A673 (cell line): ENCODE data around the gene HACD2. TPM values are rescaled to one million over a fixed set of nuclear protein-coding genes. Genes with fewer than 3 reads are reported as not detected.
A peak's percentile ranks its signal among the peaks of the same experiment; 100 is the strongest.

Source experiments
- Bru-seq: library from RNA; stranded (reverse); fragments of 400-500 nt; gene quantifications from one replicate; lab custom pipeline; 2021; lab: Mats Ljungman, UMichigan
- BruChase-seq, 2 experiments: library from RNA; stranded (reverse); fragments of 400-500 nt; gene quantifications; one replicate each; lab custom pipeline; 2021; lab: Mats Ljungman, UMichigan
- BruUV-seq: library from RNA; stranded (reverse); fragments of 400-500 nt; replicated peaks from 2 replicates; lab custom pipeline; 2021; lab: Mats Ljungman, UMichigan
- CTCF ChIA-PET: fragments of 300-600 bp; sonication (Branson Sonifier 250); formaldehyde crosslinking; loops from one replicate; lab custom pipeline; 2022; ENCODE audit warnings: antibody characterized with exemption; lab: Charles Lee
- POLR2A ChIA-PET: fragments of 300-600 bp; sonication (Branson Sonifier 250); formaldehyde crosslinking; loops from one replicate; lab custom pipeline; 2022; ENCODE audit warnings: antibody characterized with exemption; ENCODE audit not compliant: low non-redundant PET; lab: Charles Lee
- DNase-seq: peaks from one replicate; pipeline ENCODE4 v3.0.0-alpha.2; 2015; ENCODE audit warnings: low spot score
- H3K27ac ChIP-seq: fragments of 200-600 bp; sonication (generic); 2 replicates; pipeline ENCODE4 v1.5.1; 2016; ENCODE audit warnings: mixed run types, low read depth, mild to moderate bottlenecking, mixed read lengths, antibody characterized with exemption, low read length; ENCODE audit not compliant: poor library complexity, severe bottlenecking
- H3K27me3 ChIP-seq: fragments of 200-600 bp; sonication (generic); replicated peaks from 2 replicates; pipeline ENCODE4 v1.6.1; 2017; ENCODE audit warnings: mixed run types, low read depth, mild to moderate bottlenecking, mixed read lengths, antibody characterized with exemption, low read length; ENCODE audit not compliant: insufficient read depth, poor library complexity
- H3K36me3 ChIP-seq: fragments of 200-600 bp; sonication (generic); 2 replicates; pipeline ENCODE4 v1.6.1; 2016; ENCODE audit warnings: mixed run types, mild to moderate bottlenecking, mixed read lengths, antibody characterized with exemption, low read length; ENCODE audit not compliant: insufficient read depth, poor library complexity, severe bottlenecking
- H3K4me1 ChIP-seq: fragments of 200-600 bp; sonication (generic); 2 replicates; pipeline ENCODE4 v1.6.1; 2017; ENCODE audit warnings: mixed run types, mild to moderate bottlenecking, mixed read lengths, antibody characterized with exemption, low read length; ENCODE audit not compliant: insufficient read depth, poor library complexity, severe bottlenecking
- H3K4me3 ChIP-seq: fragments of 200-600 bp; sonication (generic); 2 replicates; pipeline ENCODE4 v1.5.1; 2016; ENCODE audit warnings: low read depth, mixed run types, mild to moderate bottlenecking, mixed read lengths, low read length; ENCODE audit not compliant: poor library complexity, severe bottlenecking
- H3K9me3 ChIP-seq: fragments of 200-600 bp; sonication (generic); 2 replicates; pipeline ENCODE4 v1.6.1; 2016; ENCODE audit warnings: mixed run types, low read depth, mild to moderate bottlenecking, mixed read lengths, antibody characterized with exemption, low read length; ENCODE audit not compliant: poor library complexity, severe bottlenecking
- CTCF ChIP-seq: fragments of 300-800, 200-600 bp; sonication (generic); conservative IDR thresholded peaks from 2 replicates; pipeline ENCODE4 v1.5.1; 2017; ENCODE audit warnings: low read depth, mild to moderate bottlenecking, antibody characterized with exemption, low read length, moderate library complexity, mixed read lengths
- EZH2 ChIP-seq: fragments of 200-600 bp; sonication (generic); IDR thresholded peaks from 2 replicates; pipeline ENCODE4 v1.6.1; 2017; ENCODE audit warnings: borderline replicate concordance, low read depth, mild to moderate bottlenecking, mixed read lengths, antibody characterized with exemption, low read length; ENCODE audit not compliant: poor library complexity, severe bottlenecking
- intact Hi-C: fragments of 100-400 bp; cut with micrococcal nuclease; formaldehyde crosslinking; loops from one replicate; pipeline ENCODE4 v1.10.0; 2022; ENCODE audit not compliant: unreplicated experiment
- long read RNA-seq: library from polyadenylated mRNA; stranded (forward); transcript quantifications from one replicate; pipeline ENCODE4 v2.0.0, GENCODE V29; 2022
- total RNA-seq: library from RNA; stranded (reverse); gene quantifications from 2 replicates; pipeline ENCODE4 v1.2.3, GENCODE V29; 2021

HACD2 gene
- total RNA-seq (45.4 and 49.3 TPM in 2 replicates), Bru-seq, nascent RNA (percentile 80 among the genes with signal in this experiment), BruChase-seq, experiment 1, labeled RNA remaining after a 2-hour chase (percentile 79 among the genes with signal in this experiment), BruChase-seq, experiment 2, labeled RNA remaining after a 6-hour chase (percentile 85 among the genes with signal in this experiment)
- long read RNA-seq, full-length matches to known transcripts = 1 of 12 reads
- long read RNA-seq, partial matches to known transcripts = 3 of 12 reads
- long read RNA-seq, other reads (novel, unspliced or antisense) = 8 of 12 reads

- Histone ChIP-seq H3K36me3 (peaks cover 12% of the 10 kb centered on the region), H3K4me3 (peak within 1 kb of the TSS; percentile 90), H3K27me3 (no peaks in the 10 kb centered on the region), H3K27ac (peak within 1 kb of the TSS; percentile 95), H3K4me1 (peaks cover 21% of the 10 kb centered on the region), H3K9me3 (peaks cover 8% of the 10 kb centered on the region)
- peak; percentile 98 for DNase-seq
- intact Hi-C loops = no loop called here
- CTCF ChIA-PET = interaction anchor here (0.6 to 1.4 kb wide), 2 partner anchors 9 to 57 kb away, joined by 3 to 4 read pairs; no protein-coding TSS in a partner anchor
- POLR2A ChIA-PET = interaction anchor here (0.7 kb wide), 1 partner anchor 1130 kb away, joined by 3 read pairs; no protein-coding TSS in a partner anchor
- no TSS peak for BruUV-seq
- TF ChIP-seq CTCF (no peak), EZH2 (no peak)
These were observed at the start of gene HACD2 for GRCh38 chr3:123584988-123585937. Gene HACD2 (minus strand): TSS chr3:123585053. CDS start chr3:123585027, 26 bp downstream.

- ChIA-PET POLR2A (no interaction called here), CTCF (interaction anchor here (0.5 kb wide), 2 partner anchors 20 to 1991 kb away, joined by 3 to 8 read pairs; no protein-coding TSS in a partner anchor)
- BruUV-seq = no TSS peak
- TF ChIP-seq CTCF = no peak
- no peaks in the 10 kb centered on the region for H3K36me3 ChIP-seq
- peaks cover 19% of the 10 kb centered on the region for H3K4me1 ChIP-seq
- no peaks in the 10 kb centered on the region for H3K9me3 ChIP-seq
- H3K27ac ChIP-seq = no peak overlapping the region
- no peak for DNase-seq
- intact Hi-C loops = no loop called here
- H3K27me3 ChIP-seq = no peaks in the 10 kb centered on the region
- no peak overlapping the region for H3K4me3 ChIP-seq
These were observed 49.5 kb upstream of the HACD2 start for GRCh38 chr3:123634149-123635051.

GRCh38 chr3:123633530-123633929, 48.7 kb upstream of the HACD2 start:
- DNase-seq = no peak
- H3K36me3 ChIP-seq = no peaks in the 10 kb centered on the region
- H3K4me1 ChIP-seq = peaks cover 19% of the 10 kb centered on the region
- H3K9me3 ChIP-seq = no peaks in the 10 kb centered on the region
- ChIA-PET POLR2A (no interaction called here), CTCF (interaction anchor here (0.8 kb wide), 1 partner anchor 9 kb away, joined by 3 read pairs; no protein-coding TSS in a partner anchor)
- H3K4me3 ChIP-seq = no peak overlapping the region
- no peak for TF ChIP-seq EZH2
- no peak for TF ChIP-seq CTCF
- no peak overlapping the region for H3K27ac ChIP-seq
- BruUV-seq = no TSS peak
- intact Hi-C loops = no loop called here
- H3K27me3 ChIP-seq = no peaks in the 10 kb centered on the region
